Fibroblast of lung (primary cell): ENCODE measurements around the gene CBFA2T3.

Experiments
- CTCF ChIP-seq, 2 donors: IDR thresholded peaks in 1 of 2; conservative IDR thresholded peaks in 1 of 2; 1 replicate in 1 of 2; 2 replicates in 1 of 2; pipeline ENCODE4 v1.5.1; 2011 to 2012; ENCODE audit warnings: low read length in 2 of 2, control low read depth in 1 of 2, inconsistent platforms in 1 of 2, low read depth in 1 of 2, mild to moderate bottlenecking in 1 of 2
- EZH2 ChIP-seq: IDR thresholded peaks from 2 replicates; pipeline ENCODE4 v1.5.1; 2012; ENCODE audit warnings: low read length, control low read depth, mild to moderate bottlenecking; ENCODE audit errors: missing control alignments

DNA sequence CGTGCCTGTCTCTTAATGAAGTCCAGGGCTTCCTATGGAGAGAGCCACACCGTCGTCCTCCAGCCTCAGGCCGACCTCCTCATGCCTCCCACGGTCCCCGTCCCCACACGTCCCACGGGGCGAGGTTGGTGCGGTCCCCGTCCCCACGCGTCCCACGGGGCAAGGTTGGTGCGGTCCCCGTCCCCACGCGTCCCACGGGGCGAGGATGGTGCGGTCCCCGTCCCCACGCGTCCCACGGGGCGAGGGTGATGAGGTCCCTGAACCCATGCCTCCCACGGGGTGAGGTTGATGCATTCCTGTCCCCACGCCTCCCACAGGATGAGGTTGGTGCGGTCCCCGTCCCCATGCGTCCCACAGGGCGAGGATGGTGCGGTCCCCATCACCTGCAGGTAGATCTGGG is 141.2 kb downstream of the CBFA2T3 start:
- no peak for TF ChIP-seq CTCF (conservative IDR thresholded peaks at IDR 0.05 in 1 of 2, IDR thresholded peaks at IDR 0.05 in 1 of 2; ENCODE audit: low read depth in 1 of 2, low read length in 2 of 2)
- TF ChIP-seq EZH2, result no peak
